ENCODE measurements around the gene AUTS2. TPM values are rescaled to one million over a fixed set of nuclear protein-coding genes. Genes with fewer than 3 reads are reported as not detected.

The AUTS2 gene
- total RNA-seq, 4 donors from 2014 or later, result 14.9 to 27.2 (median 17.5) TPM

GRCh38 chr7:69857014-69857413 is 258.7 kb downstream of the AUTS2 start:
- H3K9me3 ChIP-seq, result no peaks in the 10 kb centered on the region
- intact Hi-C loops (cut with DNase I), result no loop called here
- H3K4me3 ChIP-seq (replicated peaks in 1 of 3), result no peak overlapping the region
- TF ChIP-seq POLR2A (IDR thresholded peaks at IDR 0.05) (no peak), CTCF (IDR thresholded peaks at IDR 0.05) (no peak)
- 89 to 94% methylated on average over 6 of the region's 6 CpGs for WGBS, 2 donors
- no peak for DNase-seq
- no peaks in the 10 kb centered on the region for H3K27me3 ChIP-seq
- no peaks in the 10 kb centered on the region for H3K4me1 ChIP-seq
- no peak overlapping the region for H3K27ac ChIP-seq
- no peaks in the 10 kb centered on the region for H3K36me3 ChIP-seq

GRCh38 chr7:69858471-69858870 is 260.2 kb downstream of the AUTS2 start:
- intact Hi-C loops (cut with DNase I), result no loop called here

GRCh38 chr7:69859342-69859741 is 261.1 kb downstream of the AUTS2 start:
- DNase-seq, result no peak
- intact Hi-C loops (cut with DNase I), result no loop called here
- H3K36me3 ChIP-seq, result no peaks in the 10 kb centered on the region
- H3K9me3 ChIP-seq, result no peaks in the 10 kb centered on the region
- no peak overlapping the region for H3K4me3 ChIP-seq (replicated peaks in 1 of 3)
- no peaks in the 10 kb centered on the region for H3K4me1 ChIP-seq
- TF ChIP-seq CTCF (IDR thresholded peaks at IDR 0.05), result no peak
- TF ChIP-seq POLR2A (IDR thresholded peaks at IDR 0.05), result no peak
- no peak overlapping the region for H3K27ac ChIP-seq
- H3K27me3 ChIP-seq, result no peaks in the 10 kb centered on the region
- 93 to 98% methylated on average over 1 of the region's 1 CpG for WGBS, 2 donors

More at GRCh38 chr7:69858471-69858870, 260.2 kb downstream of the AUTS2 start:
- no peaks in the 10 kb centered on the region for H3K27me3 ChIP-seq
- no peaks in the 10 kb centered on the region for H3K36me3 ChIP-seq
- H3K9me3 ChIP-seq, result no peaks in the 10 kb centered on the region
- no peak overlapping the region for H3K27ac ChIP-seq
- no peak for DNase-seq
- no peak overlapping the region for H3K4me3 ChIP-seq (replicated peaks in 1 of 3)
- no peaks in the 10 kb centered on the region for H3K4me1 ChIP-seq
- TF ChIP-seq CTCF (IDR thresholded peaks at IDR 0.05) (no peak), POLR2A (IDR thresholded peaks at IDR 0.05) (no peak)
- WGBS, 2 donors, result 97% methylated on average over 1 of the region's 1 CpG

- 93 to 96% methylated on average over 3 of the region's 3 CpGs for WGBS, 2 donors
- Histone ChIP-seq H3K36me3 (no peaks in the 10 kb centered on the region), H3K4me1 (no peaks in the 10 kb centered on the region), H3K4me3 (replicated peaks in 1 of 3) (no peak overlapping the region), H3K27me3 (no peaks in the 10 kb centered on the region), H3K9me3 (no peaks in the 10 kb centered on the region), H3K27ac (no peak overlapping the region)
- TF ChIP-seq CTCF (IDR thresholded peaks at IDR 0.05), result no peak
- no peak for TF ChIP-seq POLR2A (IDR thresholded peaks at IDR 0.05)
- intact Hi-C loops (cut with DNase I), result no loop called here
- DNase-seq, result no peak
Measured at GRCh38 chr7:69860486-69860885, 262.2 kb downstream of the AUTS2 start.

- H3K36me3 ChIP-seq, result no peaks in the 10 kb centered on the region
- H3K9me3 ChIP-seq, result no peaks in the 10 kb centered on the region
- DNase-seq, result no peak
- intact Hi-C loops (cut with DNase I), result no loop called here
- H3K27ac ChIP-seq, result no peak overlapping the region
- no peak overlapping the region for H3K4me3 ChIP-seq (replicated peaks in 1 of 3)
- 91 to 92% methylated on average over 3 of the region's 3 CpGs for WGBS, 2 donors
- no peaks in the 10 kb centered on the region for H3K4me1 ChIP-seq
- TF ChIP-seq POLR2A (IDR thresholded peaks at IDR 0.05) (no peak), CTCF (IDR thresholded peaks at IDR 0.05) (no peak)
- no peaks in the 10 kb centered on the region for H3K27me3 ChIP-seq
Measured at GRCh38 chr7:69860941-69861622, 262.8 kb downstream of the AUTS2 start.

Data from thyroid gland (tissue), 4 donors.